Heart right ventricle (tissue), 16 donors: ENCODE results near the gene KLKB1. TPM values are rescaled to one million over a fixed set of nuclear protein-coding genes. Genes with fewer than 3 reads are reported as not detected.
"Not testable (repeated sequence)": the region's sequence is repeated elsewhere in the genome, so short reads cannot be mapped to it uniquely, and the experiment has no call there.

ENCODE experiments used
- ATAC-seq, 8 donors: fragments of 200-7000 bp; cut with Tn5 transposase; one replicate each; pipeline ENCODE4 v1.9.1; 2020; ENCODE audit warnings: mild to moderate bottlenecking in 8 of 8, moderate library complexity in 8 of 8, moderate number of reproducible peaks in 1 of 8
- DNase-seq, 2 donors: peaks; one replicate each; pipeline ENCODE4 v3.0.0-alpha.2; 2020
- H3K27ac ChIP-seq, 10 donors: fragments of 200-600 bp; sonication (generic) in 2 of 10; one replicate each; pipeline versions ENCODE4 v1.5.0 to v1.8.0; 2020 to 2022; ENCODE audit warnings: mild to moderate bottlenecking in 3 of 10
- H3K27me3 ChIP-seq, 7 donors: fragments of 200-600 bp; one replicate each; pipeline ENCODE4 v1.8.0; 2021 to 2022; ENCODE audit warnings: mild to moderate bottlenecking in 2 of 7
- H3K36me3 ChIP-seq, 9 donors: fragments of 200-600 bp; sonication (generic) in 1 of 9; one replicate each; pipeline versions ENCODE4 v1.5.0 to v1.8.0; 2020 to 2022; ENCODE audit warnings: mild to moderate bottlenecking in 2 of 9
- H3K4me1 ChIP-seq, 9 donors: fragments of 200-600 bp; sonication (generic) in 1 of 9; one replicate each; pipeline versions ENCODE4 v1.5.0 to v1.8.0; 2020 to 2022; ENCODE audit warnings: mild to moderate bottlenecking in 4 of 9
- H3K4me3 ChIP-seq, 10 donors: fragments of 200-600 bp; sonication (generic) in 2 of 10; one replicate each; pipeline versions ENCODE4 v1.5.0 to v1.8.0; 2020 to 2022; ENCODE audit warnings: mild to moderate bottlenecking in 7 of 10, moderate library complexity in 2 of 10
- H3K9me3 ChIP-seq, 11 donors: fragments of 200-600 bp in 10 of 11; sonication (generic) in 2 of 11; one replicate each; pipeline versions ENCODE4 v1.5.0 to v1.8.0; 2013 to 2022; ENCODE audit warnings: mild to moderate bottlenecking in 2 of 11, control low read depth in 1 of 11, moderate library complexity in 1 of 11
- CTCF ChIP-seq, 9 donors: fragments of 200-600 bp; sonication (generic) in 2 of 9; IDR thresholded peaks; one replicate each; pipeline versions ENCODE4 v1.5.0 to v1.8.0; 2021 to 2022; ENCODE audit warnings: antibody characterized with exemption in 9 of 9, mild to moderate bottlenecking in 5 of 9, moderate library complexity in 1 of 9
- WGBS, 2 donors: extraction: QIAGEN DNeasy Blood & Tissue Kit; methylation state at CpG; one replicate each; pipeline ENCODE4 v1.1.7; 2013; ENCODE audit warnings: inconsistent platforms in 1 of 2; 5-methylcytosine and 5-hydroxymethylcytosine counted together
- intact Hi-C, 10 donors: fragments of 100-400 bp; cut with DNase I; formaldehyde crosslinking; loops; one replicate each; pipeline versions ENCODE4 v1.11.1 to v1.14.2; 2022
- polyA plus RNA-seq, 2 donors: library from polyadenylated mRNA; stranded (reverse); fragments of 200-250 nt; gene quantifications; one replicate each; pipeline ENCODE4 v1.2.3, GENCODE V29; 2013
- total RNA-seq, 10 donors: library from RNA; stranded (reverse); fragmentation: NEBNext Ultra II Directional in 3 of 10; extraction: Animal tissue kit (Norgen Biotek cat#: 25700) in 3 of 10; gene quantifications; one replicate each; pipeline versions ENCODE4 v1.2.1 to v1.2.4, GENCODE V29; 2021 to 2023
- donor health status: Arrhythmogenic right ventricular cardiomyopathy.
- donor health status: ischemic (EF 13 %, LVEDD 7.1; RV severe dilation, severe dysfunction).
- donor health status: healthy with polysubstance abuse.
- donor health status: DM: no; HTN: yes; CAD: no.
- donor health status: DM: no; HTN: no; CAD: no.
- donor health status: ischemic (EF 25% LVEDD 6.9; RV normal size, moderate dysfunction).
- donor health status: ischemic (EF 25% LVEDD 5.7; RV mildly dilated, moderate dysfunction).
- donor health status: healthy.
- donor health status: DM: yes; HTN: yes; CAD: no.
- donor health status: Ischemic cardiomyopathy.
- donor health status: ischemic (EF 35%, LVEDD 5.7; RV mildly dilated, moderate dysfunction).
- donor health status: nonischemic (EF 11% LVEDD 7.7; RV severe dilation, severe dysfunction).
- donor health status: DM: yes; HTN: yes; CAD: no.
- donor health status: PGD.
- donor health status: ischemic (EF 29% LVEDD 5.4; RV normal size, mild dysfunction).
- donor health status: nonischemic (EF 23%, LVEDD 6.1; RV moderate dilation, normal function).

The KLKB1 gene
- total and polyA plus RNA-seq, 12 donors, result 0.23 to 3.7 (median 1.1) TPM

- no peak for ATAC-seq
- H3K4me3 ChIP-seq, result no peak overlapping the region
- no peak for TF ChIP-seq CTCF (IDR thresholded peaks at IDR 0.05)
Measured at GRCh38 chr4:186272699-186273391, 45.5 kb downstream of the KLKB1 start.

GRCh38 chr4:186273392-186273789, 46.1 kb downstream of the KLKB1 start:
- H3K27ac ChIP-seq, H3K9me3 ChIP-seq, H3K4me3 ChIP-seq, H3K4me1 ChIP-seq, H3K36me3 ChIP-seq, ATAC-seq, DNase-seq, intact Hi-C loops: not testable (repeated sequence)
- WGBS, 2 donors, result 90 to 94% methylated on average over 5 of the region's 5 CpGs
- H3K27me3 ChIP-seq, result peaks cover 0 to 24% (median 0%) of the 10 kb centered on the region in 7 donors

More at GRCh38 chr4:186272699-186273391, 45.5 kb downstream of the KLKB1 start:
- intact Hi-C loops, result no loop called here
- Histone ChIP-seq H3K4me1 (no peaks in the 10 kb centered on the region), H3K9me3 (no peaks in the 10 kb centered on the region), H3K36me3 (no peaks in the 10 kb centered on the region), H3K27ac (no peak overlapping the region), H3K27me3 (peaks cover 0 to 29% (median 0%) of the 10 kb centered on the region in 7 donors)
- 75 to 81% methylated on average over 4 of the region's 4 CpGs for WGBS, 2 donors
- no peak for DNase-seq

GRCh38 chr4:186283311-186283710, 56.0 kb downstream of the KLKB1 start:
- intact Hi-C loops, result no loop called here
- Histone ChIP-seq H3K27ac (no peak overlapping the region), H3K4me1 (no peaks in the 10 kb centered on the region), H3K27me3 (peaks cover 0 to 3% (median 0%) of the 10 kb centered on the region in 7 donors), H3K36me3 (no peaks in the 10 kb centered on the region), H3K9me3 (no peaks in the 10 kb centered on the region), H3K4me3 (no peak overlapping the region)
- no peak for ATAC-seq
- 74 to 80% methylated on average over 5 of the region's 5 CpGs for WGBS, 2 donors
- no peak for DNase-seq
- no peak for TF ChIP-seq CTCF (IDR thresholded peaks at IDR 0.05)

- Histone ChIP-seq H3K4me1 (no peaks in the 10 kb centered on the region), H3K27me3 (peaks cover 0 to 13% (median 0%) of the 10 kb centered on the region in 7 donors), H3K4me3 (no peak overlapping the region), H3K36me3 (no peaks in the 10 kb centered on the region), H3K27ac (no peak overlapping the region), H3K9me3 (no peaks in the 10 kb centered on the region)
- TF ChIP-seq CTCF (IDR thresholded peaks at IDR 0.05), result no peak
- 88 to 96% methylated on average over 12 of the region's 12 CpGs for WGBS, 2 donors
- intact Hi-C loops, result no loop called here
- DNase-seq, result no peak
- no peak for ATAC-seq
Measured at GRCh38 chr4:186285147-186285546, 57.8 kb downstream of the KLKB1 start.

- H3K4me1 ChIP-seq, result no peaks in the 10 kb centered on the region
- no peaks in the 10 kb centered on the region for H3K36me3 ChIP-seq
- H3K27me3 ChIP-seq, result peaks cover 0 to 24% (median 4%) of the 10 kb centered on the region in 7 donors
- whole genome bisulfite sequencing, 2 donors, result 90% methylated on average over 3 of the region's 3 CpGs
- no peak overlapping the region for H3K27ac ChIP-seq
- no peak for TF ChIP-seq CTCF (IDR thresholded peaks at IDR 0.05)
- ATAC-seq (no peak), DNase-seq (no peak)
- no peaks in the 10 kb centered on the region for H3K9me3 ChIP-seq
- intact Hi-C loops, result no loop called here
- no peak overlapping the region for H3K4me3 ChIP-seq
Measured at GRCh38 chr4:186286581-186286980, 59.3 kb downstream of the KLKB1 start.
